ENCODE measurements around the gene WWC1. TPM values are rescaled to one million over a fixed set of nuclear protein-coding genes. Genes with fewer than 3 reads are reported as not detected.

WWC1 gene
- total and polyA plus RNA-seq, 10 of the 15 experiments (the other 5 are each of a cell fraction or from before 2014, with no cell fraction given) = 0.50 to 7.8 (median 2.5) TPM

GRCh38 chr5:168364151-168364661, 72.8 kb downstream of the WWC1 start (continued):
- TF ChIP-seq IRF5 (IDR thresholded peaks at IDR 0.05; ENCODE audit: borderline replicate concordance) (no peak), NKRF (conservative IDR thresholded peaks at IDR 0.05) (no peak), ETV6 (conservative IDR thresholded peaks at IDR 0.05 in 1 of 2, IDR thresholded peaks at IDR 0.05 in 1 of 2; ENCODE audit: borderline replicate concordance in 1 of 2, low read depth in 1 of 2) (no peak), SREBF1 (IDR thresholded peaks at IDR 0.05; ENCODE audit: low read length) (no peak), JUND (IDR thresholded peaks at IDR 0.05; ENCODE audit: low read depth, low read length) (no peak), TAF1 (IDR thresholded peaks at IDR 0.05; ENCODE audit: borderline replicate concordance, low read depth, low read length) (no peak), IKZF2 (IDR thresholded peaks at IDR 0.05) (no peak), SPI1 (IDR thresholded peaks at IDR 0.05; ENCODE audit: borderline replicate concordance, insufficient read depth, low read depth, low read length) (no peak), NR2C1 (IDR thresholded peaks at IDR 0.05) (no peak)
